Panc1 (cell line): ENCODE data around the gene RSPH1. TPM values are rescaled to one million over a fixed set of nuclear protein-coding genes. Genes with fewer than 3 reads are reported as not detected.

ENCODE experiments used
- ATAC-seq: fragments of 200-7000 bp; cut with Tn5 transposase; 2 replicates; pipeline ENCODE4 v1.9.1; 2020; ENCODE audit warnings: mild to moderate bottlenecking, moderate library complexity
- BruUV-seq: library from RNA; stranded (reverse); fragments of 400-500 nt; replicated peaks from 2 replicates; lab custom pipeline; 2021; lab: Mats Ljungman, UMichigan
- CTCF ChIA-PET: fragments of 300-600 bp; sonication (Branson Sonifier 250); formaldehyde crosslinking; loops from one replicate; lab custom pipeline; 2022; ENCODE audit warnings: antibody characterized with exemption; lab: Charles Lee
- POLR2A ChIA-PET: fragments of 300-600 bp; sonication (Branson Sonifier 250); formaldehyde crosslinking; loops from one replicate; lab custom pipeline; 2022; ENCODE audit warnings: antibody characterized with exemption; lab: Charles Lee
- DNase-seq: peaks from one replicate; pipeline ENCODE4 v3.0.0-alpha.2; 2010; ENCODE audit warnings: low read depth, low spot score
- H3K27ac ChIP-seq: 2 replicates; pipeline ENCODE4 v1.5.1; 2011; ENCODE audit warnings: mild to moderate bottlenecking, low read length, inconsistent platforms
- H3K27me3 ChIP-seq: fragments of 200-500 bp; sonication (Bioruptor generic); 2 replicates; pipeline ENCODE4 v1.6.0; 2014; ENCODE audit warnings: low read length, inconsistent platforms; ENCODE audit not compliant: control insufficient read depth, insufficient read depth
- H3K36me3 ChIP-seq: fragments of 200-500 bp; sonication (Bioruptor generic); 2 replicates; pipeline ENCODE4 v1.5.1; 2014; ENCODE audit warnings: inconsistent platforms, mild to moderate bottlenecking, low read length, moderate library complexity; ENCODE audit not compliant: control insufficient read depth, insufficient read depth
- H3K4me1 ChIP-seq: 2 replicates; pipeline ENCODE4 v1.5.1; 2011; ENCODE audit warnings: inconsistent platforms, mild to moderate bottlenecking, low read length, moderate library complexity; ENCODE audit not compliant: control insufficient read depth, insufficient read depth
- H3K4me3 ChIP-seq, 2 experiments: 2 replicates each; pipeline ENCODE4 v1.5.1; 2011 to 2012; ENCODE audit warnings: low read depth in 2 of 2, low read length in 2 of 2, mild to moderate bottlenecking in 2 of 2, inconsistent platforms in 1 of 2, moderate library complexity in 1 of 2
- H3K9me3 ChIP-seq: fragments of 200-500 bp; sonication (Bioruptor generic); 2 replicates; pipeline ENCODE4 v1.5.1; 2014; ENCODE audit warnings: low read depth, mild to moderate bottlenecking, inconsistent platforms, low read length, moderate library complexity; ENCODE audit not compliant: control insufficient read depth, insufficient read depth
- POLR2AphosphoS5 ChIP-seq: IDR thresholded peaks from 2 replicates; pipeline ENCODE4 v1.6.1; 2012; ENCODE audit warnings: mild to moderate bottlenecking, low read depth, low read length, moderate library complexity
- SIN3A ChIP-seq: IDR thresholded peaks from 2 replicates; pipeline ENCODE4 v1.6.1; 2012; ENCODE audit warnings: low read depth, mild to moderate bottlenecking, low read length, moderate library complexity, borderline replicate concordance; ENCODE audit not compliant: insufficient read depth
- TCF7L2 ChIP-seq: IDR thresholded peaks from 2 replicates; pipeline ENCODE4 v1.6.1; 2011; ENCODE audit warnings: mild to moderate bottlenecking, low read depth, low read length, inconsistent platforms
- in situ Hi-C: cut with HindIII; loops from 2 replicates; pipeline ENCODE4 v1.10.0; 2016; ENCODE audit warnings: low sequenced_read_pairs, low pct_unique_long_range_greater_than_20kb
- intact Hi-C: fragments of 100-400 bp; cut with micrococcal nuclease; formaldehyde crosslinking; loops from one replicate; pipeline ENCODE4 v1.10.0; 2022; ENCODE audit not compliant: unreplicated experiment
- total RNA-seq: library from RNA; stranded (reverse); gene quantifications from one replicate; pipeline ENCODE4 v1.2.1, GENCODE V29; 2021; ENCODE audit not compliant: unreplicated experiment
- TF ChIP-seq, protein P1 (sequence below), 2 experiments: IDR thresholded peaks; 2 replicates each; pipeline ENCODE4 v1.6.1; 2011 to 2012; ENCODE audit warnings: low read depth in 2 of 2, control low read depth in 1 of 2, low read length in 1 of 2, mild to moderate bottlenecking in 1 of 2, moderate library complexity in 1 of 2; ENCODE audit not compliant: insufficient read depth in 1 of 2
- TF ChIP-seq, protein P2 (sequence below): fragments of 450-650 bp; IDR thresholded peaks from 2 replicates; pipeline ENCODE4 v1.5.1; 2017; ENCODE audit warnings: mild to moderate bottlenecking

Gene RSPH1
- total RNA-seq, 1 experiment from 2014 or later = 0.46 TPM

DNA sequence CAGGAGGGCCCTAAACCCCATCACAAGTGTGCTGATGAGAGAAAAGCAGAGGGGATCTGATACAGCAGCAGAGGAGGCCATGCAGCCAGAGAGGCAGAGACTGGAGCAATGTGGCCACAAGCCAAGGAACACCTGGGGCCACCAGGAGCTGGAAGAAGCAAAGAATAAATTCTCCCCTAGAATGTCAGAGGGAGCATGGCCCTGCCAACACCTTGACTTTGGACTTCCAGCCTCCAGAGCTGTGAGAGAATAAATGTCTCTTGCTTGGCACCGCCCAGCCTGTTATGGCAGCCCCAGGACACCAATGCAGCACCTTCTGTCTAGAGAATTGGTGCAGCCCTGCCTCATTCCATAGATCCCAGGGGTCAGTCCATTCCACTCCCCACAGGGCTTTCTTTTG lies 67.0 kb downstream of the RSPH1 start:
- H3K27ac ChIP-seq = no peak overlapping the region
- ChIA-PET POLR2A (no interaction called here), CTCF (no interaction called here)
- ATAC-seq = no peak
- no peaks in the 10 kb centered on the region for H3K36me3 ChIP-seq
- DNase-seq = no peak
- H3K9me3 ChIP-seq = peaks cover 5% of the 10 kb centered on the region; the same call in 1 of the 2 replicates
- intact Hi-C loops (no loop called here), in situ Hi-C loops (no loop called here)
- H3K4me1 ChIP-seq = no peaks in the 10 kb centered on the region
- H3K4me3 ChIP-seq = no peak overlapping the region
- H3K27me3 ChIP-seq = peaks cover 3% of the 10 kb centered on the region; the same call in 1 of the 2 replicates
- TF ChIP-seq, protein P1, sequence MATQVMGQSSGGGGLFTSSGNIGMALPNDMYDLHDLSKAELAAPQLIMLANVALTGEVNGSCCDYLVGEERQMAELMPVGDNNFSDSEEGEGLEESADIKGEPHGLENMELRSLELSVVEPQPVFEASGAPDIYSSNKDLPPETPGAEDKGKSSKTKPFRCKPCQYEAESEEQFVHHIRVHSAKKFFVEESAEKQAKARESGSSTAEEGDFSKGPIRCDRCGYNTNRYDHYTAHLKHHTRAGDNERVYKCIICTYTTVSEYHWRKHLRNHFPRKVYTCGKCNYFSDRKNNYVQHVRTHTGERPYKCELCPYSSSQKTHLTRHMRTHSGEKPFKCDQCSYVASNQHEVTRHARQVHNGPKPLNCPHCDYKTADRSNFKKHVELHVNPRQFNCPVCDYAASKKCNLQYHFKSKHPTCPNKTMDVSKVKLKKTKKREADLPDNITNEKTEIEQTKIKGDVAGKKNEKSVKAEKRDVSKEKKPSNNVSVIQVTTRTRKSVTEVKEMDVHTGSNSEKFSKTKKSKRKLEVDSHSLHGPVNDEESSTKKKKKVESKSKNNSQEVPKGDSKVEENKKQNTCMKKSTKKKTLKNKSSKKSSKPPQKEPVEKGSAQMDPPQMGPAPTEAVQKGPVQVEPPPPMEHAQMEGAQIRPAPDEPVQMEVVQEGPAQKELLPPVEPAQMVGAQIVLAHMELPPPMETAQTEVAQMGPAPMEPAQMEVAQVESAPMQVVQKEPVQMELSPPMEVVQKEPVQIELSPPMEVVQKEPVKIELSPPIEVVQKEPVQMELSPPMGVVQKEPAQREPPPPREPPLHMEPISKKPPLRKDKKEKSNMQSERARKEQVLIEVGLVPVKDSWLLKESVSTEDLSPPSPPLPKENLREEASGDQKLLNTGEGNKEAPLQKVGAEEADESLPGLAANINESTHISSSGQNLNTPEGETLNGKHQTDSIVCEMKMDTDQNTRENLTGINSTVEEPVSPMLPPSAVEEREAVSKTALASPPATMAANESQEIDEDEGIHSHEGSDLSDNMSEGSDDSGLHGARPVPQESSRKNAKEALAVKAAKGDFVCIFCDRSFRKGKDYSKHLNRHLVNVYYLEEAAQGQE (IDR thresholded peaks at IDR 0.05; ENCODE audit: insufficient read depth in 1 of 2, low read depth in 2 of 2, low read length in 1 of 2) = no peak
- no peak for TF ChIP-seq POLR2AphosphoS5
- TF ChIP-seq, protein P2, sequence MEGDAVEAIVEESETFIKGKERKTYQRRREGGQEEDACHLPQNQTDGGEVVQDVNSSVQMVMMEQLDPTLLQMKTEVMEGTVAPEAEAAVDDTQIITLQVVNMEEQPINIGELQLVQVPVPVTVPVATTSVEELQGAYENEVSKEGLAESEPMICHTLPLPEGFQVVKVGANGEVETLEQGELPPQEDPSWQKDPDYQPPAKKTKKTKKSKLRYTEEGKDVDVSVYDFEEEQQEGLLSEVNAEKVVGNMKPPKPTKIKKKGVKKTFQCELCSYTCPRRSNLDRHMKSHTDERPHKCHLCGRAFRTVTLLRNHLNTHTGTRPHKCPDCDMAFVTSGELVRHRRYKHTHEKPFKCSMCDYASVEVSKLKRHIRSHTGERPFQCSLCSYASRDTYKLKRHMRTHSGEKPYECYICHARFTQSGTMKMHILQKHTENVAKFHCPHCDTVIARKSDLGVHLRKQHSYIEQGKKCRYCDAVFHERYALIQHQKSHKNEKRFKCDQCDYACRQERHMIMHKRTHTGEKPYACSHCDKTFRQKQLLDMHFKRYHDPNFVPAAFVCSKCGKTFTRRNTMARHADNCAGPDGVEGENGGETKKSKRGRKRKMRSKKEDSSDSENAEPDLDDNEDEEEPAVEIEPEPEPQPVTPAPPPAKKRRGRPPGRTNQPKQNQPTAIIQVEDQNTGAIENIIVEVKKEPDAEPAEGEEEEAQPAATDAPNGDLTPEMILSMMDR = no peak
- no peak for TF ChIP-seq TCF7L2
- no peak for TF ChIP-seq SIN3A
- no TSS peak for BruUV-seq

DNA sequence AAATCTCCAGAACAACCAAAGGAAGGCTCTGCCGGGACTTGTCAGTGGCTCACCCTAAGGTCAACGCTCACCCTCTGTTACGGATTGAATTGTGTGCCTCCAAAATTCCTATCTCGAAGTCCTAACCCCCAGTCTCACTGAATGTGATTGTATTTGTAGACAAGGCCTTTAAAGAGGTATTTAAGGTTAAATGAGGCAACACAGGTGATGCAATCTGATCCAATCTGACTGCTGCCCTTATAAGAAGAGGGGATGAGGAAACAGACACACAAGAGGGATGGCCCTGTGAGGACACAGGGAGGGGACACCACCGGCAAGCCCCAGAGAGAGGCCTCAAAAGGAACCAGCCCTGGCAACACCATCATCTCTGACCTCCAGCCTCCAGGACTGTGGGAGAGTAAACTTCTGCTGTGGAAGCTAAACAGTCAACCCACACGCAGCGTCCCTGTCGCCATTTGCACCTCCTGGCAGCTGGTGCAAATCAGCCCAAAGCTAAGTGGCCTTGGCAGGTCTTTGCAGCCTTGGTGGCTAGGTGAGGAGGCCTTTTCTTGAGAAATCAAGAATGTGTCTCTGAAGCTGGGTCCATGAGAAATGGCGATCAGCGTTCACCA lies 68.1 kb downstream of the RSPH1 start:
- ATAC-seq = no peak
- POLR2A ChIA-PET = no interaction called here
- TF ChIP-seq POLR2AphosphoS5 (no peak), SIN3A (no peak), TCF7L2 (no peak)
- TF ChIP-seq, protein P2 = no peak
- TF ChIP-seq, protein P1 (IDR thresholded peaks at IDR 0.05; ENCODE audit: insufficient read depth in 1 of 2, low read depth in 2 of 2, low read length in 1 of 2) = no peak
- H3K4me1 ChIP-seq = no peaks in the 10 kb centered on the region
- no peak for DNase-seq
- H3K27ac ChIP-seq = no peak overlapping the region
- peaks cover 5% of the 10 kb centered on the region; the same call in 1 of the 2 replicates for H3K9me3 ChIP-seq
- H3K27me3 ChIP-seq = peaks cover 3% of the 10 kb centered on the region; the same call in 1 of the 2 replicates
- H3K4me3 ChIP-seq = no peak overlapping the region
- H3K36me3 ChIP-seq = no peaks in the 10 kb centered on the region
- in situ Hi-C loops (no loop called here), intact Hi-C loops (no loop called here)
- CTCF ChIA-PET = no interaction called here
- BruUV-seq = no TSS peak
